Body of pancreas (tissue), 4 donors: ENCODE results near the gene OR11L1.

Experiments used
- POLR2A ChIP-seq, 3 donors: fragments of 450-650 bp; IDR thresholded peaks; one replicate each; pipeline ENCODE4 v1.6.1; 2016; ENCODE audit warnings: antibody characterized with exemption in 3 of 3, mild to moderate bottlenecking in 2 of 3
- TF ChIP-seq, protein P1 (sequence below), 7 experiments: fragments of 450-650 bp in 4 of 7; fragments of 200-600 bp in 3 of 7; sonication (generic) in 3 of 7; IDR thresholded peaks; one replicate each; pipeline ENCODE4 v1.5.1; 2016 to 2019; ENCODE audit warnings: antibody characterized with exemption in 7 of 7

DNA sequence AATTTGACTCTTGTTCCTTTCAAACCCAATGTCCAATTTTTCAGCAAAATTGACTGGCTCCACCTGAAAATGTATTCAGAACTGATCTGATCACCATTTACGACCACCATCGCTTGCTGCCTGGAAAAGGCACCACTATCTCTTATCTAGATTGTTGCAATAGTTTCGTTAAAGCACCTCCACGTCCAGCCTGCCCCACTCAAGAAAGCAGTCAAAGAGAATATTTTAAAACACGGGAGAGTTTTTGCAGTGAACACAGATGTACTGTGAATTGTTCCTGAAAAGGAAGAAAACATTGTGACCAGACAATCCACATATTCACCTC, 4.0 kb upstream of the OR11L1 start:
- TF ChIP-seq, protein P1, sequence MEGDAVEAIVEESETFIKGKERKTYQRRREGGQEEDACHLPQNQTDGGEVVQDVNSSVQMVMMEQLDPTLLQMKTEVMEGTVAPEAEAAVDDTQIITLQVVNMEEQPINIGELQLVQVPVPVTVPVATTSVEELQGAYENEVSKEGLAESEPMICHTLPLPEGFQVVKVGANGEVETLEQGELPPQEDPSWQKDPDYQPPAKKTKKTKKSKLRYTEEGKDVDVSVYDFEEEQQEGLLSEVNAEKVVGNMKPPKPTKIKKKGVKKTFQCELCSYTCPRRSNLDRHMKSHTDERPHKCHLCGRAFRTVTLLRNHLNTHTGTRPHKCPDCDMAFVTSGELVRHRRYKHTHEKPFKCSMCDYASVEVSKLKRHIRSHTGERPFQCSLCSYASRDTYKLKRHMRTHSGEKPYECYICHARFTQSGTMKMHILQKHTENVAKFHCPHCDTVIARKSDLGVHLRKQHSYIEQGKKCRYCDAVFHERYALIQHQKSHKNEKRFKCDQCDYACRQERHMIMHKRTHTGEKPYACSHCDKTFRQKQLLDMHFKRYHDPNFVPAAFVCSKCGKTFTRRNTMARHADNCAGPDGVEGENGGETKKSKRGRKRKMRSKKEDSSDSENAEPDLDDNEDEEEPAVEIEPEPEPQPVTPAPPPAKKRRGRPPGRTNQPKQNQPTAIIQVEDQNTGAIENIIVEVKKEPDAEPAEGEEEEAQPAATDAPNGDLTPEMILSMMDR (IDR thresholded peaks at IDR 0.05), result no peak
- TF ChIP-seq POLR2A (IDR thresholded peaks at IDR 0.05), result no peak
